Head of caudate nucleus (tissue), 42 donors: ENCODE data around the gene RBMY1E.
"Not testable (repeated sequence)": the region's sequence is repeated elsewhere in the genome, so short reads cannot be mapped to it uniquely, and the experiment has no call there.

Experiments used
- DNase-seq, 42 donors: peaks; one replicate each; pipeline versions ENCODE4 v3.0.0 to v3.0.0-alpha.2; 2020 to 2021; ENCODE audit warnings: mixed read lengths in 7 of 42
- intact Hi-C: fragments of 100-400 bp; cut with DNase I; formaldehyde crosslinking; loops from one replicate; pipeline ENCODE4 v1.15.0; 2022

The RBMY1E gene

GRCh38 chrY:21917932-21918331 lies at the start of gene RBMY1E:
Gene RBMY1E, minus strand, starts transcription at chrY:21918032. Its CDS starts 1,978 bp downstream, at chrY:21916054.
- intact Hi-C loops, DNase-seq: not testable (repeated sequence)

- DNase-seq, intact Hi-C loops: not testable (repeated sequence)
Observed at GRCh38 chrY:21894426-21894825, 23.4 kb downstream of the RBMY1E start, which contains the start of gene RBMY1D. Gene RBMY1D, minus strand, starts transcription at chrY:21894526. Its CDS starts 2,013 bp downstream, at chrY:21892513.

- intact Hi-C loops, result not testable (repeated sequence)
Observed at GRCh38 chrY:21869407-21870076, 48.3 kb downstream of the RBMY1E start.

More at GRCh38 chrY:21869407-21870076, 48.3 kb downstream of the RBMY1E start:
- DNase-seq, result not testable (repeated sequence)
